ENCODE measurements around the gene DIS3L2.
A peak's percentile ranks its signal among the peaks of the same experiment; 100 is the strongest.

DNA sequence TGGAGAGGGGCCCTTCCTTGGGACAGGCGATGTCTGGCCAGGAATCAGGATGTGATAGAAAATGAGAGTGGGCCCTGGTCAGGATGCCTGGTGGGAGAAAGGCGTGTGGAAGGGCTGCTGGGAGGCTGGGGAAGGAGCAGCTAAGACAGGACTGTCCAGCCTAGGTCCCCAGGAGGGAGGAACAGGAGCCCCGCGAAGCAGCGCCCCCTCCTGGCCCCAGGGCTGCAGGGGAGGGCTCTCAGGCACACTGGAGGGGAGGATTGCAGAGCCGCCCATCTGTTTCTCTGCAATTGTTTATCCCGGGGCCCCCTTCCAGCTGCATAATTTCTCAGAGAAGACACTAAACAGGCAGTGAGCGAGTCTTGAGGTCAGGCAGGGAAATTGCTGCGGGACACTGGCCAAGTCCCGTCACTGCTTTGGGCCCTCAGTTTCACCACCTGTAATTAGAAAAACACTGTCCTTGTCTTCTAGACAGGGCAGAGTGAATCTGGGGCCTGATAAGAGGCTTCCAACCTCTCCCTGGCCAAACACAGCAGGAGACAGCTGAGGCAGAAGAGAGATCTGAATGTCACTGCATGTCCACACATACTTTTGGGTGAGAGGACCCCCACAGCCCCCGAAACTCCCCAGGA, 31.4 kb upstream of the DIS3L2 start:
- TF ChIP-seq, protein P1, sequence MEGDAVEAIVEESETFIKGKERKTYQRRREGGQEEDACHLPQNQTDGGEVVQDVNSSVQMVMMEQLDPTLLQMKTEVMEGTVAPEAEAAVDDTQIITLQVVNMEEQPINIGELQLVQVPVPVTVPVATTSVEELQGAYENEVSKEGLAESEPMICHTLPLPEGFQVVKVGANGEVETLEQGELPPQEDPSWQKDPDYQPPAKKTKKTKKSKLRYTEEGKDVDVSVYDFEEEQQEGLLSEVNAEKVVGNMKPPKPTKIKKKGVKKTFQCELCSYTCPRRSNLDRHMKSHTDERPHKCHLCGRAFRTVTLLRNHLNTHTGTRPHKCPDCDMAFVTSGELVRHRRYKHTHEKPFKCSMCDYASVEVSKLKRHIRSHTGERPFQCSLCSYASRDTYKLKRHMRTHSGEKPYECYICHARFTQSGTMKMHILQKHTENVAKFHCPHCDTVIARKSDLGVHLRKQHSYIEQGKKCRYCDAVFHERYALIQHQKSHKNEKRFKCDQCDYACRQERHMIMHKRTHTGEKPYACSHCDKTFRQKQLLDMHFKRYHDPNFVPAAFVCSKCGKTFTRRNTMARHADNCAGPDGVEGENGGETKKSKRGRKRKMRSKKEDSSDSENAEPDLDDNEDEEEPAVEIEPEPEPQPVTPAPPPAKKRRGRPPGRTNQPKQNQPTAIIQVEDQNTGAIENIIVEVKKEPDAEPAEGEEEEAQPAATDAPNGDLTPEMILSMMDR (conservative IDR thresholded peaks at IDR 0.05; ENCODE audit: low read depth in 2 of 2), result peak; percentile 87 to 89
- no peak for TF ChIP-seq EZH2phosphoT487 (IDR thresholded peaks at IDR 0.05; ENCODE audit: unreplicated experiment)
- TF ChIP-seq, protein P2, sequence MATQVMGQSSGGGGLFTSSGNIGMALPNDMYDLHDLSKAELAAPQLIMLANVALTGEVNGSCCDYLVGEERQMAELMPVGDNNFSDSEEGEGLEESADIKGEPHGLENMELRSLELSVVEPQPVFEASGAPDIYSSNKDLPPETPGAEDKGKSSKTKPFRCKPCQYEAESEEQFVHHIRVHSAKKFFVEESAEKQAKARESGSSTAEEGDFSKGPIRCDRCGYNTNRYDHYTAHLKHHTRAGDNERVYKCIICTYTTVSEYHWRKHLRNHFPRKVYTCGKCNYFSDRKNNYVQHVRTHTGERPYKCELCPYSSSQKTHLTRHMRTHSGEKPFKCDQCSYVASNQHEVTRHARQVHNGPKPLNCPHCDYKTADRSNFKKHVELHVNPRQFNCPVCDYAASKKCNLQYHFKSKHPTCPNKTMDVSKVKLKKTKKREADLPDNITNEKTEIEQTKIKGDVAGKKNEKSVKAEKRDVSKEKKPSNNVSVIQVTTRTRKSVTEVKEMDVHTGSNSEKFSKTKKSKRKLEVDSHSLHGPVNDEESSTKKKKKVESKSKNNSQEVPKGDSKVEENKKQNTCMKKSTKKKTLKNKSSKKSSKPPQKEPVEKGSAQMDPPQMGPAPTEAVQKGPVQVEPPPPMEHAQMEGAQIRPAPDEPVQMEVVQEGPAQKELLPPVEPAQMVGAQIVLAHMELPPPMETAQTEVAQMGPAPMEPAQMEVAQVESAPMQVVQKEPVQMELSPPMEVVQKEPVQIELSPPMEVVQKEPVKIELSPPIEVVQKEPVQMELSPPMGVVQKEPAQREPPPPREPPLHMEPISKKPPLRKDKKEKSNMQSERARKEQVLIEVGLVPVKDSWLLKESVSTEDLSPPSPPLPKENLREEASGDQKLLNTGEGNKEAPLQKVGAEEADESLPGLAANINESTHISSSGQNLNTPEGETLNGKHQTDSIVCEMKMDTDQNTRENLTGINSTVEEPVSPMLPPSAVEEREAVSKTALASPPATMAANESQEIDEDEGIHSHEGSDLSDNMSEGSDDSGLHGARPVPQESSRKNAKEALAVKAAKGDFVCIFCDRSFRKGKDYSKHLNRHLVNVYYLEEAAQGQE (IDR thresholded peaks at IDR 0.05; ENCODE audit: unreplicated experiment), result no peak
- TF ChIP-seq EZH2 (IDR thresholded peaks at IDR 0.05; ENCODE audit: low read depth, unreplicated experiment), result no peak
- TF ChIP-seq JUNB (IDR thresholded peaks at IDR 0.05; ENCODE audit: unreplicated experiment), result no peak
- no peak for TF ChIP-seq POLR2AphosphoS5 (IDR thresholded peaks at IDR 0.05; ENCODE audit: low read depth)
- TF ChIP-seq CREB1 (CRISPR knock-in tag; IDR thresholded peaks at IDR 0.05; ENCODE audit: low read depth), result no peak
- TF ChIP-seq, protein P3, sequence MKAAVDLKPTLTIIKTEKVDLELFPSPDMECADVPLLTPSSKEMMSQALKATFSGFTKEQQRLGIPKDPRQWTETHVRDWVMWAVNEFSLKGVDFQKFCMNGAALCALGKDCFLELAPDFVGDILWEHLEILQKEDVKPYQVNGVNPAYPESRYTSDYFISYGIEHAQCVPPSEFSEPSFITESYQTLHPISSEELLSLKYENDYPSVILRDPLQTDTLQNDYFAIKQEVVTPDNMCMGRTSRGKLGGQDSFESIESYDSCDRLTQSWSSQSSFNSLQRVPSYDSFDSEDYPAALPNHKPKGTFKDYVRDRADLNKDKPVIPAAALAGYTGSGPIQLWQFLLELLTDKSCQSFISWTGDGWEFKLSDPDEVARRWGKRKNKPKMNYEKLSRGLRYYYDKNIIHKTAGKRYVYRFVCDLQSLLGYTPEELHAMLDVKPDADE (IDR thresholded peaks at IDR 0.05), result no peak
- no peak for TF ChIP-seq STAT1 (IDR thresholded peaks at IDR 0.05; ENCODE audit: unreplicated experiment)
- TF ChIP-seq NANOG (IDR thresholded peaks at IDR 0.05; ENCODE audit: borderline replicate concordance), result no peak
- TF ChIP-seq ZNF331 (CRISPR knock-in tag; IDR thresholded peaks at IDR 0.05; ENCODE audit: low read depth), result no peak
- TF ChIP-seq ZNF114 (CRISPR knock-in tag; IDR thresholded peaks at IDR 0.05), result no peak
